Fibroblast of lung (primary cell): ENCODE measurements around the gene SPEF1.

Experiments
- CTCF ChIP-seq, 2 donors: IDR thresholded peaks in 1 of 2; conservative IDR thresholded peaks in 1 of 2; 1 replicate in 1 of 2; 2 replicates in 1 of 2; pipeline ENCODE4 v1.5.1; 2011 to 2012; ENCODE audit warnings: low read length in 2 of 2, control low read depth in 1 of 2, inconsistent platforms in 1 of 2, low read depth in 1 of 2, mild to moderate bottlenecking in 1 of 2
- EZH2 ChIP-seq: IDR thresholded peaks from 2 replicates; pipeline ENCODE4 v1.5.1; 2012; ENCODE audit warnings: low read length, control low read depth, mild to moderate bottlenecking; ENCODE audit errors: missing control alignments

- no peak for TF ChIP-seq CTCF (conservative IDR thresholded peaks at IDR 0.05 in 1 of 2, IDR thresholded peaks at IDR 0.05 in 1 of 2; ENCODE audit: low read depth in 1 of 2, low read length in 2 of 2)
- TF ChIP-seq EZH2 = no peak
These were observed 50.2 kb downstream of the SPEF1 start for GRCh38 chr20:3730803-3731672.
